ENCODE data around the gene IQSEC1.

Gene IQSEC1

DNA sequence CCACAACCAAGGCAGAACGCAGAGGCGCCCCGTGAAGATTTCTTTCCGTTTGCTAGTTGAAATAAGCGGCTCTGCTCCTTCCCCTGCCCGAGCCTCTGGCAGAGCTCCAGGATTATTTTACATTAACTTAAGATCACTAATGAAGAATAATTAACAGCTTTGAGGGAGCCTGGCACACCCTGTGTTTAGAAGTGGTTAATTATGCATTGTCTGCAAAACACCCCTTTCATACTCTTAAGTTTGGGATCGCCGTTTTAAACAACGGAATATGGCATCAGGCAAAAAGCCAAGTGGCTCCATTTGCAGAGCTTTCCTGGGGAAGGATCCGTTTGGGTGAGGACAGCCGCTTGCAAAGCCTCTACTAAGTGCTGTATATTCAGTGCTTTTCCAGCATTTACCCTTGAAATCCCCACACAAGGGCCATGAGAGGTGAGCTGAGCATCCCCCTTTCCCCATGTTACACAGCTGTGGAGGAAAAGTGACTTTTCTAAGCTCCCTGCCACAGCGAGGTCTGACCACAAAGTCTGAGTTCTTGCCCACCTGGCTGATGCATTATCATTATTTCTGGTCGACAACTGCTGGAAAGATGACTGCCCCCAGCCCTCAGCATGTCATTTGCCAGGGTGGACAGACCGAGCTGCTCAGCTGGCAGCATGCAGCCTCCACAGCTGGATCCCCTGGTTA is 33.9 kb downstream of the IQSEC1 start:
- Mint-ChIP-seq H3K27me3 (ENCODE audit: low read depth, poor library complexity) (peaks cover 19% of the 10 kb centered on the region), H3K4me1 (peaks cover 47% of the 10 kb centered on the region), H3K36me3 (ENCODE audit: low read depth) (no peaks in the 10 kb centered on the region), H3K9me3 (no peaks in the 10 kb centered on the region), H3K27ac (no peak overlapping the region), H3K4me3 (no peak overlapping the region)
- no peak for DNase-seq
- TF ChIP-seq, protein P1, sequence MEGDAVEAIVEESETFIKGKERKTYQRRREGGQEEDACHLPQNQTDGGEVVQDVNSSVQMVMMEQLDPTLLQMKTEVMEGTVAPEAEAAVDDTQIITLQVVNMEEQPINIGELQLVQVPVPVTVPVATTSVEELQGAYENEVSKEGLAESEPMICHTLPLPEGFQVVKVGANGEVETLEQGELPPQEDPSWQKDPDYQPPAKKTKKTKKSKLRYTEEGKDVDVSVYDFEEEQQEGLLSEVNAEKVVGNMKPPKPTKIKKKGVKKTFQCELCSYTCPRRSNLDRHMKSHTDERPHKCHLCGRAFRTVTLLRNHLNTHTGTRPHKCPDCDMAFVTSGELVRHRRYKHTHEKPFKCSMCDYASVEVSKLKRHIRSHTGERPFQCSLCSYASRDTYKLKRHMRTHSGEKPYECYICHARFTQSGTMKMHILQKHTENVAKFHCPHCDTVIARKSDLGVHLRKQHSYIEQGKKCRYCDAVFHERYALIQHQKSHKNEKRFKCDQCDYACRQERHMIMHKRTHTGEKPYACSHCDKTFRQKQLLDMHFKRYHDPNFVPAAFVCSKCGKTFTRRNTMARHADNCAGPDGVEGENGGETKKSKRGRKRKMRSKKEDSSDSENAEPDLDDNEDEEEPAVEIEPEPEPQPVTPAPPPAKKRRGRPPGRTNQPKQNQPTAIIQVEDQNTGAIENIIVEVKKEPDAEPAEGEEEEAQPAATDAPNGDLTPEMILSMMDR (IDR thresholded peaks at IDR 0.05) = no peak

DNA sequence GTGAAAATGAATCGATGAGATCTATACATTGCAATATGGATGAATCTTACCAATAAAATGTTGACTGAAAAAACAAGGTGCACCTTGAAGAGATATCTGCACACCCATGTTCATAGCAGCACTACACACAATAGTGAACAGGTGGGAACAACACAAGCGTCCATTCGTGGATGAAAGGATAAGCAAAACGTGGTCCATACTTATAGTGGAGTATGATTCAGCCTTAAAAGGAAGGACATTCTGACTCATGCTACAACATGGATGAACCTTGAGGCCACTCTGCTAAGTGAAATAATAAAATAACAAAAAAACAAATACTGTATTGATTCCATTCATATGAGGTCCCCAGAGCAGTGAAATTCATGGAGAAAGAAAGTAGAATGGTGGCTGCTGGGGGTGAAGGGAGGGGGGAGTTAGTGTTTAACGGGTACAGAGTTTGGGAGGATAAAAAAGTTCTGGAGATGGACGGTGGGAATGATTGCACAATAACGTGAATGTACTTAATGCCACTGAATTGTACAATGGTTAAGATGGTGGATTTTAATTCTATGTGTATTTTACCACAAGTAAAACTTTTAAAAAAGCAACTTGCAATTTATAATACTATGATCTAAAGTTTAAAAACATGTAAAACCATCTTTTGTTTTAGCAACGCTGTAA is 35.6 kb downstream of the IQSEC1 start:
- Mint-ChIP-seq H3K9me3 (no peaks in the 10 kb centered on the region), H3K4me3 (no peak overlapping the region), H3K27me3 (ENCODE audit: low read depth, poor library complexity) (peaks cover 17% of the 10 kb centered on the region), H3K27ac (no peak overlapping the region), H3K36me3 (ENCODE audit: low read depth) (no peaks in the 10 kb centered on the region), H3K4me1 (peaks cover 42% of the 10 kb centered on the region)
- TF ChIP-seq, protein P1 (IDR thresholded peaks at IDR 0.05) = no peak
- no peak for DNase-seq

DNA sequence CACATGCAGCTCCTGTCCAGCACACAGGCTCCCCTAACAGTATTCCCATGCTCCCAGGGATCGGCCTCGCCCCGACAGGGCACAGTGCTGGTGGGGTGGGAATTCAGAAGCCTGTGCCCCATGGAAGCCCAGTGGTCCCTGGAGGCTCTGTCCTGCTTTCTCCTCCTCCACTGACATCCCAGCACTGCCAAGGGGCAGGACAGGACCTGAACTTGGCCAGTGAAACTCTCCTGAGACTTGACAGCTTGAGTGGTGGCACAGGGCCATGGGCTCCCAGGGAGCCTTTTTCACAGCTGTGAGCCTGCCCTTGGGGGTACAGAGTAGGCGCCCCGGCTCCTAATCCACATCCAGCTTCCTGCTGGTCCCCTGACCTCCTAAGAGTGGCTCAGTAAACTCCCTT is 38.4 kb downstream of the IQSEC1 start:
- H3K27me3 Mint-ChIP-seq (ENCODE audit: low read depth, poor library complexity) = peaks cover 11% of the 10 kb centered on the region
- DNase-seq = no peak
- peaks cover 33% of the 10 kb centered on the region for H3K4me1 Mint-ChIP-seq
- no peaks in the 10 kb centered on the region for H3K9me3 Mint-ChIP-seq
- TF ChIP-seq, protein P1 (IDR thresholded peaks at IDR 0.05) = no peak
- no peak overlapping the region for H3K4me3 Mint-ChIP-seq
- H3K36me3 Mint-ChIP-seq (ENCODE audit: low read depth) = no peaks in the 10 kb centered on the region
- no peak overlapping the region for H3K27ac Mint-ChIP-seq

DNA sequence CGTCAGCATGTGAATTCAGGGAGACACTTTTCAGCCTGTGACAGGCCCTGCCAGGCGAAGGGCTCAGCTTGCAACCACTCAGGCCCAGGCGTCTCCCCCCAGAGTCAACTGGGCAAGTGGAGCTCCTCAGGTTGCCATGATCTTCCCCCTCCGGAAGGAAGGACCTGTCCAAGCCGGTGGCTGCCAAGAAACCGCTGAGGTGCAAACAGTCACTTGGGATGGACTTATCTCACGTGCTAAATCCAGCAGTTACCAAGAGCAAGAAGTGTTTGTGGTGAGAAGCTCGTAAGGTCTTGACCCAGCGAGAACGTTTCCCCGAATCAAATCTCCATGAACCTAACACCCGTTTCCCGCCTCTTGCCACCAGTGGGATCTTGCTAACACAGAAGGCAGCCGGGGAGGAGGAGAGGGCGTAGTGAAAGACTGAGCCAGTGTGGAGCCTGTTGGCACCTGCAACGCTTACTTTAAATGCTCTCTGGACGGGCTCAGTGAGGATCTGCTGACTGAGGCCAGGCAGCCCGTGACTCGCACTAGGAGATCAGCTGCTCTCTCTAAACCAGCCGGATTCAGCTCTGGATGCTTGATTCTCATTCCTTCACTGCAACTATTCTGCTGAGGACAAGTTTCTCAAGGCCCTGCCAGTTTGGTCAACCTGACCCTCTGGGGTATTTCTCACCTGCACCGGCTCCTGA is 39.0 kb downstream of the IQSEC1 start:
- H3K27ac Mint-ChIP-seq = no peak overlapping the region
- no peak overlapping the region for H3K4me3 Mint-ChIP-seq
- no peaks in the 10 kb centered on the region for H3K9me3 Mint-ChIP-seq
- DNase-seq = no peak
- TF ChIP-seq, protein P1 (IDR thresholded peaks at IDR 0.05) = no peak
- peaks cover 37% of the 10 kb centered on the region for H3K4me1 Mint-ChIP-seq
- H3K36me3 Mint-ChIP-seq (ENCODE audit: low read depth) = no peaks in the 10 kb centered on the region
- peaks cover 11% of the 10 kb centered on the region for H3K27me3 Mint-ChIP-seq (ENCODE audit: low read depth, poor library complexity)

DNA sequence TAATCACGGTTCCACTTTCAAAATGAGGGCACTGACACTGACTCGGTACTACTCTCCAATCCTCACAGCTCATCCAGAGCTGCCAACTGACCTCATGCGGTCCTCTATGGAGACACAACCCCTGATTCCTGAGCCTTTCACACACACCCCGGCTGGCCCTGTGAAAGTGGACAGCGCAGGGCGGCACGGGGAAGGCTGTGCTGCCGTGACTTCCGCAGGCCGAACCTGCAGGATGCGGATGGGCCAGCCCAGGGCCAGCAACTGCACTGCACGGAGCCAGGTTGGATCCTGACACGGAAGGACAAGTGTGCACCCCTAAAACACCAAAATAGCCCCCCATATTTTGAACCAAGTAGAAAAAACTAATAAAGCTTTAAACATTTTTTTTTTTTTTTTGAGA is 41.0 kb downstream of the IQSEC1 start:
- no peaks in the 10 kb centered on the region for H3K9me3 Mint-ChIP-seq
- H3K27me3 Mint-ChIP-seq (ENCODE audit: low read depth, poor library complexity) = peaks cover 8% of the 10 kb centered on the region
- H3K36me3 Mint-ChIP-seq (ENCODE audit: low read depth) = no peaks in the 10 kb centered on the region
- TF ChIP-seq, protein P1 (IDR thresholded peaks at IDR 0.05) = no peak
- H3K4me3 Mint-ChIP-seq = no peak overlapping the region
- H3K27ac Mint-ChIP-seq = no peak overlapping the region
- peaks cover 55% of the 10 kb centered on the region for H3K4me1 Mint-ChIP-seq
- DNase-seq = no peak

Data from nephron progenitor cell (in vitro differentiated cells).